Ascending aorta (tissue), 2 donors: Measurements from ENCODE around the gene ANKRD28. TPM values are rescaled to one million over a fixed set of nuclear protein-coding genes. Genes with fewer than 3 reads are reported as not detected.

Experiments used
- DNase-seq, 2 donors: peaks; one replicate each; pipeline ENCODE4 v3.0.0-alpha.2; 2019; ENCODE audit warnings: low spot score in 2 of 2
- H3K27ac ChIP-seq, 2 donors: fragments of 200-600 bp; sonication (generic); one replicate each; pipeline ENCODE4 v1.5.1; 2016 to 2017; ENCODE audit warnings: mild to moderate bottlenecking in 1 of 2
- H3K27me3 ChIP-seq: fragments of 200-600 bp; sonication (generic); one replicate; pipeline ENCODE4 v1.5.1; 2017
- H3K36me3 ChIP-seq, 2 donors: fragments of 200-600 bp; sonication (generic); one replicate each; pipeline ENCODE4 v1.5.1; 2016
- H3K4me1 ChIP-seq, 2 donors: fragments of 200-600 bp; sonication (generic); one replicate each; pipeline ENCODE4 v1.5.1; 2016 to 2017; ENCODE audit warnings: mild to moderate bottlenecking in 1 of 2
- H3K4me3 ChIP-seq, 2 donors: fragments of 200-600 bp; sonication (generic); one replicate each; pipeline ENCODE4 v1.5.1; 2016 to 2017; ENCODE audit warnings: mild to moderate bottlenecking in 1 of 2
- H3K9me3 ChIP-seq, 2 donors: fragments of 200-600 bp; sonication (generic); one replicate each; pipeline ENCODE4 v1.5.1; 2016
- CTCF ChIP-seq, 3 experiments: fragments of 200-600 bp in 2 of 3; fragments of 450-650 bp in 1 of 3; sonication (generic) in 2 of 3; IDR thresholded peaks; one replicate each; pipeline ENCODE4 v1.5.1; 2016 to 2019; ENCODE audit warnings: antibody characterized with exemption in 3 of 3, mild to moderate bottlenecking in 1 of 3, moderate library complexity in 1 of 3
- intact Hi-C: fragments of 100-400 bp; cut with DNase I; formaldehyde crosslinking; loops from one replicate; pipeline ENCODE4 v1.15.1; 2023
- total RNA-seq: library from RNA; depleted of rRNA; stranded (reverse); fragments of >200 nt; gene quantifications from one replicate; pipeline ENCODE4 v1.1.0, GENCODE V29; 2016

Gene ANKRD28
- total RNA-seq, 1 donor from 2014 or later: 19.7 TPM

DNA sequence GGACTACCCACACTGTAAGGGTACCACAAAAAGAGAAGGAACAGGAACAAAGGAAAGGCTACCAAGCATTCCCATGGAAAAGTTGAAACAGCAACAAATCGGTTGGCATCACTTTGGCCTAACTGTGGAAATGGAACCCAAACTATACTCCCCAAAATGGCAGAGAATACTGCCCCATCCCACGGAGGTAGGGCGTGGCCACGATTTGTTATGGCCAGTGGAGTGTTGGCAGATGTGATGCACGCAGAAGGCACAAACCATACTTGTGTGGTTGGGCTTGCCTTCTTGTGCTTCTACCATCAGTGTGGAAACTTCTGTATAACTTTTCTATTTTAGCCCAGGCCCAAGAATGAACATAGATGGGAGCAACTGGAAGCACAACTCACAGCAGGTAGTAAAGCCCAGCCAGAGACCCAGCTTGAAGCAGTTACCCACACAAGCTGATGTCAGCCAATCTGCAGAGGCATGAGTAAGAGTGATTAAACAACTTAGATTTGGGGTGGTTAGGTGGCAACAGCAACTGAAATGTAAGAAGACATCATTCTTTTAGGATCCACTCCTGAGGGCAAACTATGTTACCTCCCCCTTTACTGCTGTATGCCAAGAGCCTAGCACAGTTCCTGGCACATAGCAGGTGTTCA, 132.1 kb downstream of the ANKRD28 start:
- Histone ChIP-seq H3K9me3 (peaks cover 0 to 6% of the 10 kb centered on the region in 2 donors), H3K4me1 (no peaks in the 10 kb centered on the region), H3K4me3 (no peak overlapping the region), H3K27ac (no peak overlapping the region), H3K27me3 (no peaks in the 10 kb centered on the region), H3K36me3 (peaks cover 2 to 33% of the 10 kb centered on the region in 2 donors)
- no peak for TF ChIP-seq CTCF (IDR thresholded peaks at IDR 0.05)
- intact Hi-C loops: no loop called here
- DNase-seq: no peak

DNA sequence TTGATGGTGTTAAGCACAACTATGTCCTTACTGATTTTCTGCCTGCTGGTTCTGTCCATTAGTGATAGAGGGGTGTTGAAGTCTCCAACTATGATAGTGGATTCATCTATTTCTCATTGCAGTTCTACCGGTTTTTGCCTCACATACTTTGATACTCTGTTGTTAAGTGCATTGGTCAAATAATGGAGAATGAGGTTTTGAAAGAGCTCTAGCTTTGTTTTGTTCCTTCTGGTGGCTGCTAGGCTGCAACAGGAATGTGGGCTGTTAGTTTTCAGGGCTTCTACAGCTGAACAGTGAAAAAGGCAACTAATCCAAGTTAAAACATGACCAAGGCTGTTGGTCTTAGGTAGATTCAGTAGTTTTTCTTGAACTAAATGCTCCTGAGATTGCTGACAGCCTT, 133.6 kb downstream of the ANKRD28 start:
- no peak for DNase-seq
- Histone ChIP-seq H3K27me3 (no peaks in the 10 kb centered on the region), H3K27ac (no peak overlapping the region), H3K36me3 (peaks cover 2 to 21% of the 10 kb centered on the region in 2 donors), H3K9me3 (peaks cover 0 to 6% of the 10 kb centered on the region in 2 donors), H3K4me1 (no peaks in the 10 kb centered on the region), H3K4me3 (no peak overlapping the region)
- no peak for TF ChIP-seq CTCF (IDR thresholded peaks at IDR 0.05)
- intact Hi-C loops: no loop called here

DNA sequence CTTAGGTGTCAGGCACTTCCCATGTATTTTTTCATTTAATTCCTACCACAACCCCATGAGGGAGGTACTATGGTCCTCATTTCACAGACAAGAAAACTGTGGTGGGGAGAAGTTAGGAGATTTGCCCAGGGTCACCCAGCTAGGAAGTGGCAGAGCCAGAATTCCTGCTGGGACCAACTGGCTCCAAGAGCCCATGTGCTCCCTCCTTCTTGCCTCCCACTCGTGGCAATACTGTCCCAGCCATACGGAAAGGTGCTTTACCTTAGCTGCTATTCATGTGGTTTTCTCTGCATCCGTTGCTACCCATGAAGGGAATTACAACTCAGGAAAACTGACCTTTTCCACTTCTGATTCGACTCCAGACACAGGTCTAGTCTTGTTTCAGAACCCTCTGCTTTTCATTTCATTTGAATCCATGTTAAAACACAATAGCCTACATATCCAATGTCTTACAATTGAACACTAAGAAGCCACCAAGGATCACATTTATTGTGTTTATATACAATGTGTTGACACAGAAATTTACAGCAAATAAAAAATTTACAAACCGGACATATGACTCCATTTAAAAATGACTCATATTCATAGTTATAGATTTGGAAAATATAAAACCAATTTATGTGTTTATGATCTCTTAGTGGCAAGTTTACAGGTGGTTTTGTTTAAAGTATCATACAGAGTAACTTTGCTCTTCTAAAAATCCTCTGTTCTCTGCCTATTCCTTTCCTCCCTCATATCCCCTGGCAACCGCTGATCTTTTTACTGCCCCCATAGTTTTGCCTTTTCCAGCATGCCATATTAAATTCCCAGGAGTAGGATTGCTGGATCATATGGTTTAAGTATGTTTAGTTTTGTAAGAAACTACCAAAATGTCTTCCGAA, 137.5 kb downstream of the ANKRD28 start:
- H3K27ac ChIP-seq: no peak overlapping the region
- no peak overlapping the region for H3K4me3 ChIP-seq
- TF ChIP-seq CTCF (IDR thresholded peaks at IDR 0.05): no peak
- peaks cover 0 to 30% of the 10 kb centered on the region in 2 donors for H3K9me3 ChIP-seq
- H3K4me1 ChIP-seq: no peaks in the 10 kb centered on the region
- DNase-seq: no peak
- no peaks in the 10 kb centered on the region for H3K27me3 ChIP-seq
- peaks cover 0 to 1% of the 10 kb centered on the region in 2 donors for H3K36me3 ChIP-seq
- intact Hi-C loops: no loop called here

DNA sequence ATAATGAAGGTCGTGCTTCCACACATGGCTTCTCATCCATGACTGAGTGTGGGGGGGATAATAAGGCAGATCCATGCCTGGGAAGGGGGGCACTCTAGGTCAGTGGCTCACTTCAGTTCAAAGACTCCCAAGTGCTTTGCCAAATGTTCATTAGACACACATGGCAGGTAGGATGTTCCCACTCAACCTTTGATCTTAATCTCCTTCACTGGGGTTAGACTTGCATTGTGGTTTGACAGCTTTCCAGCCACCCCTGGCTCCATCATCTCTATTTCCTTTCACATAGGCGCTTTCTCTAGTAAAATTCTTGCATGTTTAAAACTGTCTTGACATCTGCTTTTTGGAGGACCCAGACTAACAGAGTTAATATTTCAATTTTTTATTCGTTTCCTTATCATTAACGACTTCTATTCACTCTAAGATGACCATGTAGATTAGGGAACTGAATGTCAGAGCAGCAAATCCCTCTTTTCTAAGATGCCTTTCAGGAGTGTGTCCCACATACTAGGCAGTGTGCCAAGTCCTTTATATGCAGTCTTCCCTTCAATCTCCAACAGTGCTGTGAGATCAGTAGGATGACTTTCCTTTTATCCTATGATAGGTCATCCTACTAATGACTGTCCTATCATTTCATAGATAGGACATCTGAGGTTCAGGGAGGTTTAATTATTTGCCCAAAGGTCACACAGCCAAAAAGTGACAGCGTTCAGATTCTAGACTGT, 138.4 kb downstream of the ANKRD28 start:
- no peaks in the 10 kb centered on the region for H3K27me3 ChIP-seq
- H3K4me1 ChIP-seq: no peaks in the 10 kb centered on the region
- H3K36me3 ChIP-seq: no peaks in the 10 kb centered on the region
- no peak overlapping the region for H3K4me3 ChIP-seq
- no peak for DNase-seq
- intact Hi-C loops: no loop called here
- no peak for TF ChIP-seq CTCF (IDR thresholded peaks at IDR 0.05)
- peaks cover 0 to 30% of the 10 kb centered on the region in 2 donors for H3K9me3 ChIP-seq
- H3K27ac ChIP-seq: no peak overlapping the region

DNA sequence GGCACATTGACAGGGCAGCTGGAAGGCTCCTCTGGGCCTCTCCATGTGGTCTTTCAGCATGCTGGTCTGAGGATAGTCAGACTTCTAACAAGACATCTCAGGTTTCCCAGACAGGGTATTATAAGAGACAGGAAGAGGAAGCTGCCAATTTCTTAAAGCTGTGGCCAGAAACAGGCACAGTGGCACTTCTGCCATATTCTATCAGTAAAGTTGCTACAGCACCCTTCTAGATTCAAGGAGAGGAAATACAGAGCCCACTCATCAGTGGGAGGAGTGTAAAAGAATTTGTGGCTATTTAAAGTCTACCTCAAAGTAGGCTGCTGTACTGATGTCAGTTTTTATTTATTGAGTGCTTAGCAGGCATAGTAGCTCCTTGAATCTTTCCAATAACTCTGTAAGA, 140.8 kb downstream of the ANKRD28 start:
- TF ChIP-seq CTCF (IDR thresholded peaks at IDR 0.05): no peak
- H3K9me3 ChIP-seq: peaks cover 0 to 24% of the 10 kb centered on the region in 2 donors
- H3K4me1 ChIP-seq: no peaks in the 10 kb centered on the region
- no peaks in the 10 kb centered on the region for H3K27me3 ChIP-seq
- H3K4me3 ChIP-seq: no peak overlapping the region
- no peak overlapping the region for H3K27ac ChIP-seq
- DNase-seq: no peak
- no peaks in the 10 kb centered on the region for H3K36me3 ChIP-seq
- intact Hi-C loops: no loop called here
